HG03280 (cell line): Measurements from ENCODE around the gene B3GAT1.

ENCODE experiments used
- ATAC-seq: cut with Tn5 transposase; IDR thresholded peaks from one replicate; pipeline ENCODE4 v1.9.1; 2021; ENCODE audit warnings: mild to moderate bottlenecking, moderate library complexity; ENCODE audit not compliant: unreplicated experiment

Gene B3GAT1

GRCh38 chr11:134441706-134442105 lies 29.7 kb upstream of the B3GAT1 start:
- ATAC-seq: no peak

- no peak for ATAC-seq
These were observed 29.2 kb upstream of the B3GAT1 start for GRCh38 chr11:134441281-134441680.

DNA sequence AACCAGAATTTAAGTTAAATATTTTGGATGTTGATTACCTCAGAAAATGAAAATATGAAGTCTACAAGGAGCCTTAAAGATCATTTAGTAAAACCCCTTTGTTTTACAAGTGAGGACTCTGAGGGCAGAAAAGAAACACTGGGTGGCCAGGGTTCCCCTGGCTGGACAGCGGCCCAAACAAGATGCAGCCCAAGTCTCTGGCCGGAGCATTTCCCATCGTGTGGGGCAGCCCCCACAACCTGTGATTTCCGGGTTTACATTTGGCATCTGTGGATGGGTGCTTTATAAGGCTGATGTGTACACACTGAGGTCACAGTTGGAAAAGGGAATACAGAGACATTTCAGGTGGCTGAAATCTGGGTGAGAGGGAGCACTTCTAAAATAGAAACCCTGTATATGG lies 28.8 kb upstream of the B3GAT1 start:
- no peak for ATAC-seq

DNA sequence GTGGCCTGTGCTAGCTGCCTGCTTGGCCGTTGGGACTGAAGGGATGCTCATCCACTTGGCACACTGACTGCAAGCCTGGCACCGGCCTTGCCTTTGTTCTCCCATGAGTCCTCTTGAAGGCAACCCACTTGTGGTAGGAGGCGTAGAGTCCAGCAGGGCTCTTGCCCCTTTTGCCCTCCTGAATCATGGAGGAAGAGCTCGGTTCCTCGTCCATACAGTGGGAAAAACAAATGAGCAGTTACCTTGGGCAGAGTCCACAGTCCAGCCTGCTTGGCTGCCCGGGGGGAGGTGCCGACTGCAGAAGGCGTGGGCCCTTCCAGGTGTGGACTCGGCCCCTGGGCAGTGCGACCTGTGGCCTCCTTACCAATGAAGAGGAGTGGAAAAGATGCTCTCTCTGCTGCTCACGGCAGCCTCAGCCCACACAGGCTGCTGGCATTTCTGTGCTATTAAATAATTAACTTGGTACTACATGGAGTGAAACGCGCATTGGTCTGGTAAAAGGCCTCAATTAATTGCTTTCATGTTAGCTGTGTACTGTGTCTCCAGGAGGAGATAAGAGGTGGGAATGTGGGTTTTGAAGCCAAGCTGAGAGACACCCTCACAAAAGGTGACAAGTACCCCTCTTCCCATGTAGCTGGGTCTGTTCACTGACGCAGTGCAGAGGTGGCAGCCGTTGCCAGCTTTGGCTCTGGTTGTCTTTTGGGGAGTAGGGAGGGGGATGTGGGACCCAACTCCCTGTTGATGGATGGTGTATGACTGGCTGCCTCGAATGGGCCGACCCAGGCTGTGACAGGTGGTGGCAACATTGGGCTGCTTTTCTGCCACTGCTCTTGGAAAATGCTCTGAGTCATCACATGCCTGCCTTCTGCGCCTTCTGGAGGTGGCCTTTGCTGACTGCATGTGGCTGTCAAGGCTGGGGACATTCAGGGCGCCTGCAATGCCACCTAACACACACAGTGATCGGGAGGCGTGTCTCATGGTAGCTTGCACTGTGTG lies 26.8 kb upstream of the B3GAT1 start:
- no peak for ATAC-seq

DNA sequence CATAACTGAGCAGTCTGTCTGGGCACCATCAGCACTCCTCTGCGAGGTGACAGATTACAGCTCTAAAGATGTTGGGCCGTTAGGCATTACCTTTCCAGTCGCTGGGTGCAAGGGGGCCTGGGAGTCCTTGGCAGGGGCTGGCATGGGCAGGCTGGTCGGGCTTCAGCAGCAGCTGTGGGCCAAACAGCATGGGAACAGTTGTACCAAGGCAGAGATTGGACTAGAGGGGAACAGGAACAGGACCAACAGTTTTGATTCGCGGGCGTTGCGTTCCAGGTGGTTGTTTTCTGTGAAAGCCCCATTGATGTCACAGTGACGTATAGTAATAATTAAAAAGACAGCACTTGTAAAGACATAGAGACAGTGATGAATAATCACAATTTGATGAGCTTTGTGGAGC lies 25.8 kb upstream of the B3GAT1 start:
- no peak for ATAC-seq

GRCh38 chr11:134436781-134437180 lies 24.7 kb upstream of the B3GAT1 start:
- ATAC-seq: no peak

DNA sequence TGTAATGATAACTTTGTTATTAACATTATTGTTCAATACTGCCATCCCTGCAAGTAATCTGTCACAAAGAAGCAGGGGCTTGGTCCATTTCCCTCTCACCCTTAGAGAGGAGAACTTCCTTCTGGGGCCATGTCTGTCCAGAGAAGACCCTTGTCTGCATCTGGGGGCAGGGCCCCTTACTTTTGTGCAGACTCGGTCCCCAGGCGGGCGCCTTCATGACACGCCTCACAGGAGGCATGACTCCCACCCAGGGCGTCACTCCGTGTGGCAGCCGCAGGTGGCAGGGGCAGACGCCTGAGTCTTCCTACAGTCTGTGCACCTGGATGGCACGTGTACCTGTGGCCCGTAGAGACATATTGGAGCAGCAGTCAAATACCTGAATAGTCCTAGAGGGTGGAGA lies 21.8 kb upstream of the B3GAT1 start:
- ATAC-seq: no peak

- ATAC-seq: no peak
These were observed 21.2 kb upstream of the B3GAT1 start for GRCh38 chr11:134433251-134433650.

DNA sequence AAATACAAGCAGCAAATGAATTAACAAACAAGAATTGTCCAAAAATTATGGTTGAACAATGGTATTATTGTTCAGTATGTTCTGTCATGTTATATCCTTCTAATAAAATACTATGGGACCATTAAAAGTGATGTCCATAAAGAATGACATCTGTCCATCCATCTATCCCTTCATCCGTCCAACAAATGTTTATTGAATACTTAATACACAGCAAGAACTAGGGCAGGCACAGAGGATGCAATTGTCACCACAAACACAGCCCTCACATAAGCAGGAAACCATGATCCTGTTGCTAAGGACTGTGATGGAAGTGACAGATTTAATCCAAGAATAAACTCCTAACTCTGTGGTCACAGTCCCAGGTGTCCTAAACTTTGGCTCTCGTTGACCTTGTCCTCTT lies 20.7 kb upstream of the B3GAT1 start:
- no peak for ATAC-seq

DNA sequence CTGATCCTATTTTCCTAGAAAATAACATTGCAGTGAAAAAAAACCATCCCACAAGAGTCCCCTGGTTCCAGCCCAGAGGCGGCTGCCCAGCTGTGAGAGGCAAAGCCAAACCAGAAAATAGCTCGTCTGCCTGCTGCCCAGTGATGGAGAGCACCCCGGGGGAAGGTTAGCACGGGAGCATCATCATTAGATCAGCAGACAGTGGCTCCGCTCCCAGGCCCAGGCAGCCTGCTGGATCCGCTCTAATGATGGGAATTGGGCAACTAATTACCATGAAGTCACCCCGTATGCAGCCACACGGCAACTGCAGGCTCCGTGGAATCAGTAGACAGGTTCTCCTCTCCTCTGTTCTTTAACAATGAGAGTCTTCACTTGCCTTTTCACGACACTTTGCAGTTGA lies 17.1 kb upstream of the B3GAT1 start:
- no peak for ATAC-seq

GRCh38 chr11:134425816-134426536 lies 13.9 kb upstream of the B3GAT1 start:
- ATAC-seq: no peak

GRCh38 chr11:134425413-134425812 lies 13.4 kb upstream of the B3GAT1 start:
- no peak for ATAC-seq

- ATAC-seq: no peak
These were observed 11.1 kb upstream of the B3GAT1 start for GRCh38 chr11:134423106-134423505.

DNA sequence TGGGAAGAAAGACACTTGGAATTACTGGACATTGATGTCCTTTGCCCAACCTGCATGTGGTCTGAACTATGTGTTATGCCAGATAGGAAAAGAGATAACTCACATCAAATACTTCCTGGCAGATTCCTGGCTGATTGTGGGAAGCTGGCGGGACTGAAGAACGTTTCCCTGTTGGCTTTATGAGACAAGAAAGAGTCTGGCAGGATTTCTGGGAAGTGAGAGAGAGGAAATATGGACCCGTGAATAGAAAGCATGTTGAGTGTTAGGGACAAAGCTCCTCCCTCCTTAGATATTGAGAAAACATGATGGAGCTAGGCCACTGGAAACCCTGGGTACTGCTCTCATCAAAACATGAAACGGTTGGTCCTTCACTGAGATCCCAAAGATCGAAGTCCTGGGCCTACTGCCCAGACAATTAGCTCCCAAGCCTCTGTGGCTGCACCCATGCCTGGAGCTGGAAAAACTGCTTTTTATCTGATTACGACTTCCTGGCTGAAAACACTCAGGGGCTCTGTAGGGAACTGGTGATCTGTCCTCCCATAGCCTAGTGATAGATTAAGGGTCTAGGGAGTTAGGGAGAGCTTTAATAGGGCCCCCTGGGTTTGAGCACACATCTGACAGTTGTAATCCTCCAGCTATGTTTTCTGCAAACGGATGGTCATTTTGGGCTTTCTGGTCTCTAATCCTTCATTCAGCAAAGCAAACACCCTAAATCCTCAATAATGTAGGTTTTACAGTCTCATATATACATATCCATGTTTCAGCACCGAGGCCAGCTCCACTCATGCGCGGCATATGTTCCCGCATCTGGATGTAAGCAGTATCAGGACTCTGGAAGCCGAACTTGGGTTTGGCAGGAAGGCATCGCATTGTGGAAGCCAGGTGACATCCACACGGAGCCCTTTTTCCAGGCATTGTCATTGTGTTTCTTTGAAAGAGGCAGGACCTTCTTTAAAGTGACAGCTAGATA lies 6.1 kb upstream of the B3GAT1 start:
- ATAC-seq: no peak

GRCh38 chr11:134416726-134417125 lies 4.7 kb upstream of the B3GAT1 start:
- ATAC-seq: no peak

DNA sequence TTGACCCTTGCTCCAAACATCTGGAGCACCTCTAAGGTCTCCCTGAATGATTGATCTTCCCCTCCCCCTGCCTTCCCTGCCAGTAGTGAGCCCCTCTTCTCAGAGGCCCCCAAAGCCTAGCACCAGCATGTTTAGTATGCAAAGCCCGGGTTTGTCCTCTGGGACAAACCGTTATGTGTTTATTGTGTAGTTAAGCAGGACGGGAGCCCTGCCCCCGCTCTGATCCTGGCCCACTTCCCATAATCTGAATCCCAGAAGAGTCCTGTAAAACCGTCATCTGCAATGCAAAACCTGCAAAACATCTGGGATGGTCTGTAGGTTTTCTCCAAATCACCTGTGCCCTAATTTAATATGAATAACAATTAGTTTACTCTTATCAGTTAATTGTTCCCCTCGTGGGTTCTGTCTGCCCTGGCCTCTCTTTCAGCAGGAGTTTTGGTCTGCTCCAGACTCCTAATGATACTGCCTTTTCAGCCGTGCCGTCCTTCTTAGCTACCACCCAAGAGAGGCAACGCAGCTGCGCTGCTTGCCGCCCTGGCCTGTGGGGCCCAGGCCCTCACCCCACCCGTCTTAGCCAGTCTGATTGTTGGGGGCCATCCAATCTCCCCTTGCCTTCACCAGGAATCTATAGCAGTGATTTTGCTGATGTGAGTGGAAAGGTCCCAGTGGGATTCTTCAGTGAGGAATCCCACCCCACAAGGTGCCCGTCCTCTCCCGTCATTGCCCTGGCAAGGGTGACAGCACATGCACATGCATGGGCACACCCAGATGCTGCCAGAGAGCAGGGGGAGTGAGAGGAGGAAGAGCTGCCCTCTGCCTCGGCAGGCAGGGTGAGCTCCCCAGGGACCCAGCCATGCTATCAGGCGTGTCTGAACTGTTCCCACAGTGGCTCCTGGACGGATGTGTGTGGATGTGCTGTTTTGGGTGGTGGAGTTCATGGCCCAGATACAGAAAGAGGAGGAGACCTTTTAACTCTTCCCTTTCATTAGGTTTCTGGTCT lies 3.0 kb upstream of the B3GAT1 start:
- no peak for ATAC-seq

DNA sequence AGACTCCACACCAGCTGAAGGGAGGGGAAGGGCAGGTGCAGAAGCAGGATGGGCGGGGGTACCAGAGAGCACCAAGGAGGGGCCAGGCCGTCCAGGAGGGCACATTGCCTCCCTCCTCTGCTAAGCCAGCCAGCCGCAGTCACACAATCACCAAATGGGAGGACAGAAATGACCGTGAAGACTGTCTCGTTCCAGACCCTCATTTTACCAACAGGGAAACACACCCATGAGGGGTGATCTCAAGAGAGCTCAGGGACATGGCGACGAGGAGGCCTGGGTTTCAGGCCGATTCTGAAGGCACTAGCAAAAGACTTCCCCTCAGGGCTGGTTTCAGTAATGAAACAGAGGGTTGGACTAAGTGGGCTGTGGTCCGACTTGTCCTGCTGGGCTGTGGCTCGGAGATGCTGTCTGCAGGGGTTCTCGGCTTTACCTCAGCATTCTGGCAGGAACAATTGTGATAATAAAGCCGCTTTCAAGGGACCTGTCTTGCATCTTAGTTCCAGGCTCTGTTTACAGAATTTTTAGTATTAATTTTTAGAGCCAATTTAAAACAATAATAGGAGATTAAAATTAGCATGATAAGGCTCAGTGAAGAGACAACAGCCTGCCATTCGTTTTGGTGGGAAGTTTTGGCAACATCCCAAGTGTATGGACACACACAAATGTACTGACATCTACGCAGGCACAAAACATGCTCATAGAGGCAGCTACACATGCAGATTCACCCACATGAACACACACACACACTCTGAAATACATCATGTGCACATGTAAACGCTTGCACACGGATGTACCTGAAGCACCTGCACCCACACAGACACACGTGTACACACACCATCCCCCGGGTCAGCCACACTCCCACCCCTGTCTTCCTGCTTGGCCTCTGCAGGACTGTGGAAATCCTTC lies 2.0 kb upstream of the B3GAT1 start:
- ATAC-seq: no peak

DNA sequence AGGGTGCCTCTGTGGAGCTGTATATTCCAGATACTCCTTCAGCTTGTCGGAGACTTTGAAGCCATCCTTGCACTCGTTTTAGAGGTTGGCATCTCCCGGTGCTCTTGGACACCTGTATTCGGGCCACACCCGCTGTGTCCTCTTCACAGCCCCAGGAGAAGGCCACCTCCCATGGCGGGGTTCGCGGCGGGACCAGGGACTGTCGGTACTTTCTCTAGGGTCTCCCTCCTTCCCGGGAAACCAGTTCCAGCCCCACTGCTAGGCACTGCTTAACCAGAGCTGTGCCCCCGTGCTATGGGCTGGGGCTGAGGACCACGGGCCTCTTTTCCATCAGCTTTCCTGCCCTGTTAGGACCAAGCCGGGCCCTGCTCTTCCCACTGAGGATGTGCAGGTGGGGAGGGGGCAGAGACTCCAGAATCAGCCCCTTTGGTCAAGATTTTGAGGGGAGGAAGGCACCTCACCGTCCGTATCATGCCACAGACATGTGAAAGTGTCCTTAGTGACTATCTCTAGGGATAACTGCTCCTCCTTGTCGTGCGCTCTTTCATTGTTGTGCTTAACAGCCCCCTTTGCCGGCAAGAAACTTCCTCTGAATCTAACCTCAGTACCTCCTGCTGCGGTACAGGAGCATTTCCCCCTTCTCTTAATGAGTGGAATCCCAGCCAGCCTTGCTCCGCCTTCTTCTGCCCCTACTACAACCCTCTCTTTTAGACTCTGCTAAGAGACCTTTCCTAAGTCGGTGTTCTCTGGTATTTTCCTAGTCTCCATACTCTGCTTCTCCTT lies 1.2 kb upstream of the B3GAT1 start:
- ATAC-seq: no peak
